OCI-LY1 (cell line): ENCODE measurements around the gene CHD5.
"Not testable (repeated sequence)": the region's sequence is repeated elsewhere in the genome, so short reads cannot be mapped to it uniquely, and the experiment has no call there.

Source experiments
- CTCF ChIP-seq: fragments of 200-600 bp; sonication (generic), shearing (Covaris generic); IDR thresholded peaks from 2 replicates; pipeline ENCODE4 v1.5.1; 2017; ENCODE audit warnings: mild to moderate bottlenecking, antibody characterized with exemption, low read length, moderate library complexity, mixed read lengths
- EZH2 ChIP-seq: fragments of 200-600 bp; sonication (generic), shearing (Covaris generic); IDR thresholded peaks from 2 replicates; pipeline ENCODE4 v1.8.0; 2017; ENCODE audit warnings: borderline replicate concordance, mixed run types, mild to moderate bottlenecking, antibody characterized with exemption, low read length, moderate library complexity, mixed read lengths

- TF ChIP-seq CTCF, EZH2: not testable (repeated sequence)
Measured at GRCh38 chr1:6219641-6220040, 39.5 kb upstream of the CHD5 start.
